Right renal cortex interstitium (tissue), 3 donors: ENCODE results near the gene CCDC106. TPM values are rescaled to one million over a fixed set of nuclear protein-coding genes. Genes with fewer than 3 reads are reported as not detected.
A peak's percentile ranks its signal among the peaks of the same experiment; 100 is the strongest.

Experiments
- DNase-seq, 3 donors: peaks; one replicate each; pipeline ENCODE4 v3.0.0-alpha.2; 2013; ENCODE audit warnings: low read depth in 3 of 3, low spot score in 2 of 3
- polyA plus RNA-seq, 3 donors: library from polyadenylated mRNA; unstranded; fragments of 120-200 nt; gene quantifications; one replicate each; pipeline ENCODE4 v1.2.1, GENCODE V29; 2013; ENCODE audit not compliant: insufficient read length in 3 of 3

The CCDC106 gene
- 10 to 100 TPM; 19.1 to 20.8 (median 20.8) TPM for polyA plus RNA-seq

DNA sequence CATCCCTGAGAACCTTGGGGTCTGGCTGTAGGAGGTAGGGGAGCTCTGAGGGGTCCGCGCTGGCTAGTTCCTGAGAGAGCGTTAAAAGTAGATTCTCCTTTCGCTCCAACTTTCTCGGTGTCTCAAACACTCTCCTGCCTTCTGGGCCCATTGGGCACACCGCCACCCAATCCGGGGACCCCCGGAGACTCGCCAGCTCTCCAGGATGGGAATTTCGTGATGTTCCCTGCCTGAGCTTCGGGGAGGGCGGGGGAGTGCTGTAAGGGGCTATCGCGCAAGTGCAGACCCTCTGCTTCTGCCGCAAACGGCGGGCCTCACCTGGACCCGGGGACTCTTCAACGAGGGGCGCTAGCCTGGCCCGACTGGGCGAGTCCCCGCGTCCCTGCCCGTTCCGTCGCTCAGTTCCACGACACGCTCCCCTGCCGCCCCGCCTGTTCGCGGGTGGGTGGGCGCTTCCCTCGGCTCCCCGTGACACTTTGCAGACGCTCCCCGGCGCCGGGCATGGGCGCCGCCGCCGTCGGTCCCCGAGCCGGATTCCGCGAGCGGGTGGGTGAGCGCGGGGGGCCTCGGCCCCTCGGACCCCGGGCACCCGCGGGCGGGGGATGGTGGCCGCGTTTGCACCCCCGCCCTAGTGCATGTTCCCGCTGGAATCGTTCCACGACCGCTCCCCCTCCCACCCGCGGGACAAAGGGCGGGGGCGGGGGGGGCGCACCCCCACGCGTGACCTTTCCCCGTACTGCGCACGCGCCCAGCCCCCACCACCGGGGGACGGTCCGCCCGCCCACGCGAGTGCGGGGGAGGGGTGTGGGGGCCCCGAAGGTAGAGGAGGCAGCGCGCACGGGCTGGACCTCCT is at the start of gene CCDC106:
CCDC106 (plus strand) TSS at position 481 of the 853 bp plus-strand sequence. CDS start 835 bp downstream, outside the sequence.
- DNase-seq, result no peak

DNA sequence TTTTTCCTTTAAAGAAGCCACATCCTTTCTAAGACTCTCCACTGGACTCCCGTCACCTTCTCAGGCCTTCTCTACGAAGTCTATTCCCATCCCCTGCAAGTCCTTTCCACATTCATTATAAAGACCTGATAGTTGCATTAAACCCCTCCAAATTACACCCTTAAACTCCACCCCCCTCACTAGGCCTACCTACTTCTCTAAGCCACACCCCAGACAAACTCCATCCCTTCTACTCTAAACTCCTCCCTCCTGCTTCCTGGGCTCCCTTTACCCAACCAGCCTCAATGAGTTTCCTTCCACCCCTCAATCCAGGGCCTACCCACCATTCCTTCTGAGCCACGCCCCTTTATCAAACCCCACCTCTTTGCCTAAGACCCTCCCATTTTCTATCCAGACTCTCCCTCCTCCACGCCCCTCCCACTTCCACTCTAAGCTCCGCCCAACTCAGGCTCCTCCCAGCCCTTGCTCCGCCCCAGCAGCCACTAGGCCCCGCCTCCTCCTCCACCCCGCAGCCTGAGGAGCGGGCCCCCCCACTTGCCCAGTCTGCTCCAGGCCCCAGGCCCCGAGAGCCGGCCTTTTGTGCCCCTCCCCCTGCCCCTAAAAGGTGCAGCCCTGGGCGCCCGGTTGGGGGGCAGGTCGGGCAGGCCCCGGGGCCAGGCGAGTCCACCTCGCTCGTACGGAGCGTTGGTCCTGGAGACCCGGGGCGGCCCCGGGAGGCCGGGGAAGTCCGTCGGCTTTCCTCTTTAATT is 49.1 kb upstream of the CCDC106 start:
- DNase-seq, result peak in 1 of 3 donors; percentile 81

DNA sequence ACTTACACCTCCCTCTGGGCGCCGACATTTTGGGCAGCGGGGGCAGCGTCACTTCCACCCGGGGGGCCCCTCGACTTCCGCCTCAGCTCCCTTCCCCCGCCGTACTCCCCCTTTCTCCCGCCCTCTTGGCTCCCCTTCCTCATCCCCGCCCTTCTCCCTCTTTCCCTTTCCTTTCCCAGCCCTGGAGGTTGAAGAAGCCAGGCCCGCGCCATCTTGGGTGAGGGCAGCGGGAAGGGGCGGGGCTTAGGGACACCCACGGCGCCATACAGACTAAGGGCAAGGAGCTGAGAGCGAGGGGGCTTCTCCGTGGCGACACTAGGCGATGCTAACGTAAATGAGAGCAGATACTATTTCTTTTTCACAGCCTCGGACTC is 48.6 kb upstream of the CCDC106 start, which contains the start of gene FIZ1:
FIZ1 (minus strand) TSS at position 50 of the 374 bp plus-strand sequence. CDS start 1,652 bp downstream, outside the sequence.
- DNase-seq, result peak; percentile 99 to 100 (median 99)

DNA sequence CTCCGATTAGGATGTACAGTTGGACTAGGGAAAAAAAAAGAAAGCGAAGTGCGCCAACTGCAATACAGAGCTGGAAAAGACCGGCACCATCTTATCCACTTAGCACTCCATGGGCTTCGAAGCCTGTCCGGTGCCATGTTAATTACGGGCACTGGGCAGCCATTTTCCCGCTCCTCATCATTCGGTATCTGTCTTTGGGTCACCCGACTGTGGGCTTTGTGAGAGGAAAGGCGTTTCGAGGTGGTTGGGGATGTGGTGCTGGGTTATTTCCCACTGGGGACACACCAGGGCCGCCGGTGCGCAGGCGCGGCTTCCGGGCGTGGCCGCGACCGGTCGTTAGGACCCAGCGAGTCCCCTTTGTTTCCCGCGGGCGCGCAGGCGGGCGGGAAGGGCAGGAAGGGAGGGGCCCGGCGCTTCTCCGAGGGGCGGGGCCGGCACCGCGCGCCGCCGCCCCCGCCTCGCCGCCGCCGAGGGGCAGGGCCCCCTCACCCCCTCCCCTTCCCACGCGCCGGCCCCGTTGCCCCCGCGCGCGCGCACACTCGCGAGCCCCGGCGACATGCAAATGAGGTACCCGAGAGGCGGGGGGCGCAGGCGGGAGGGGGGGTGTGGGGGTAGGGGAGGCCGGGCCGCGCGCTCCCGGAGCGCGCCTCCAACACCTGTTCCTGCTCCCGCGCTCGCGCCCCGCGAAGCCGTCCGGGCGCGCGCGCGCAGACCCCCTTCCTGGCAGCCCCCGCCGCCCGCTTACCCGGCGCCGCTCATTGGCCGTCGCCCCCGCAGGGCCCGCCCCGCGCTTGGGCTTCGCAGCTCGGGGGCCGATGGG is 48.0 kb upstream of the CCDC106 start, which contains the start of gene ZNF524:
ZNF524 (plus strand) TSS at position 447 of the 820 bp plus-strand sequence. CDS start 1,825 bp downstream, outside the sequence.
- peak in 2 of 3 donors; percentile 93 to 98 for DNase-seq

DNA sequence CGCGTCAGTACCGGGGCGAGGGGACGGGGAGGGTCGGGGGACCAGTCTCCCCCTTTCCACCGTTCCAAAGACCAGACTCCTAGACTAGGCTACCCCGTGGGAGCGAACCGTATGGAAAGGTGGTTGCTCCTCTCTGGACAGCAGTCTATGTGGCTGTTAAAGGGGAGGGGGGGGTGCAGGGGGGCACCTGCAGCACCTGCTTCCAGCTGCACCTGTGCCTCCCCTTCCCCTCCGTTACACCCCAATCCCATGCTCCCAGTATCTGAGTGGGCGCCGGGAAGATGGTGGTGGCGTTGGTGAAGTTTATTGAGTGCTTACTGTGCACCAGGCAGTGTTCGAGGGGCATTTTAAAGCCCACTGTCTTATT is 47.4 kb upstream of the CCDC106 start:
- DNase-seq, result no peak

DNA sequence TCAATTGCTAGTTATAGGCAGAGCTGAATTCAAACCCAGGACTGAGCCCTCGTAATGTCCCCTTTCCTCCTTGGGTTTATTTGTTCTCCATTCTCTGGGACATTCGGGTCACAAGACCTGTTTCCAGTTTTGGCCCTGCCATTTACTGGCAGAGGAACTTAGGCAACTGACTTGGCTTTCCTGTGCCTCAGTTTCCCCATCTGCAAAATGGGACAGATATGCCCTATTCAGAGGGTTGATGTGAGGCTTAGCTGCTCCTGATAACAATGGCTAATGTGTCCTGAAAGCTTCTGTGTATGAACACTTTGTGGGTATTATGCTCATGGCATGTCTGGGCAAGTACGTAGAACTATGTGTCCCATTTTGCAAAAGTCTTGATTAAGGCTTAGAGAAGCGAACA is 46.9 kb upstream of the CCDC106 start:
- no peak for DNase-seq

DNA sequence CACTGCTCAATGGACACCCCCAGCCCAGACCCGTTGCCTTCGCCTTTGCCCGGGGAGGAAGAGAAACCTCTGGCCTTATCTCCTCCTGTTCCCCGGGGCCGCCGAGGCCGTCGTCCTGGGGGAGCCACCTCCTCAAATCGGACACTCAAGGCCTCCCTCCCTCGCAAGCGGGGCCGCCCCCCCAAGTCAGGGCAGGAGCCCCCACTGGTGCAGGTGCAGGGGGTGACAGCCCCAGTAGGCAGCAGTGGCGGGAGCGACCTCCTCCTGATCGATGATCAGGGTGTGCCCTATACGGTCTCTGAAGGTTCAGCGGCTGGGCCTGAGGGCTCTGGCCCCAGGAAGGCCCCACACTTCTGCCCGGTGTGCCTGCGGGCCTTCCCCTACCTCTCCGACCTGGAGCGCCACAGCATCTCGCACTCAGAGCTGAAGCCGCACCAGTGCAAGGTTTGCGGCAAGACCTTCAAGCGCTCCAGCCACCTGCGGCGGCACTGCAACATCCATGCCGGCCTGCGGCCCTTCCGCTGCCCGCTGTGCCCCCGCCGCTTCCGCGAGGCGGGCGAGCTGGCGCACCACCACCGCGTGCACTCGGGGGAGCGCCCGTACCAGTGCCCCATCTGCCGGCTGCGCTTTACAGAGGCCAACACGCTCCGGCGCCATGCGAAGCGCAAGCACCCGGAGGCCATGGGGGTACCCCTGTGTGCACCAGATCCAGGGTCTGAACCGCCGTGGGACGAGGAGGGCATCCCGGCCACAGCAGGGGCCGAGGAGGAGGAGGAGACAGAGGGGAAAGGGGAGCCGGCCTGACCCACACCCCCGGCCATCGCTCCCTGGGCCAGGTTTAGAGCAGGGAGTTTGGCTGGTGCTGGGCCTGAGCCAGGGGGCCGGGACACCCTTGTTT is 45.7 kb upstream of the CCDC106 start:
- DNase-seq, result no peak

DNA sequence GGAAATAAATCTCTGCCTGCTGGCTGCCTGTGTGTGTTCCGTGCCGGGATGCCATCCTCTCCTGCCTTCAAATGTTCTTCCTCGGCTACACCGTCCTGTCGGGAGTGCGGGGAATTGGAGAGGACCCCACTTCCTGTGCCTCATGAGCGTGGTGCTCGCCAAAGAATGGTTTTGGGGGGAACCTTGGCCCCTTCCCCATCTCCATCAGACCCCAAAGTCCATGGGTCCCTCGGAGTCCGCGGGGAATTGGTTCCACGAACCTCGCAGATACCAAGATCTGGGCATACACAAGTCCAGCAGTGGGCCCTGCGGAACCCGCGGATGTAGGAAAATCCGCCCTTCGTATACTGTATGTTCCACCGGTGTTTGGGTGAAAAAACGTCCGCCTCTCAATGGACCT is 44.9 kb upstream of the CCDC106 start:
- no peak for DNase-seq

DNA sequence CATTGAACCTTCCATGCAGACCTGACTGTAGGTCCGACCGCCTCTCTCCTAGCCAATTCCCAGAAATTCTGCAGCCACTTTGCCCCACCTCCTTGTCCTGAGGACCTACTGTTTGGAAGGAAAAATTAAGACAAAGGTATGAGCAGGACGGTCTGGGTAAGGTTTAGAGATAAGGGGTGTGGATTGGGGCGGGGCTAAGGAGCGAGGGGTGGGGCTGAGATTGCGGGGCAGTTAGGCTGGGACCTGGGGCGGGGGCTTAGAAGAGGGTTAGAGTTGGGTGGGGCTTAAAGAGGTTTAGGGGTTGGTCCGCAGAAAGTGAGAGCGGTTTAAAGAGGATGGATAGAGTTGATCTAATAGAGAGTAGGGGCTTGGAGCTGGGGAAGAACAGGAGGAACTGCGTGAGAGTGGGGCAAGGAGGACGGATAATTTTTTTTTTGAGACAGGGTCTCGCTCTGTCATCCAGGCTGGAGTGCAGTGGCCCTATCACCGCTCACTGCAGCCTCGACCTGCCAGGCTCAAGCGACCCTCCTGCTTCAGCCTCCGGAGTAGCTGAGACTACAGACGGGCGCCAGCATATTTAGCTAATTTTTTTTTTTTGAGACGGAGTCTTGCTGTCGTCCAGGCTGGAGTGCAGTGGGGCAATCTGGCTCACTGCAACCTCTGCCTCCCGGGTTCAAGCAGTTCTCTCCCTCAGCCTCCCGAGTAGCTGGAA is 44.3 kb upstream of the CCDC106 start:
- no peak for DNase-seq

DNA sequence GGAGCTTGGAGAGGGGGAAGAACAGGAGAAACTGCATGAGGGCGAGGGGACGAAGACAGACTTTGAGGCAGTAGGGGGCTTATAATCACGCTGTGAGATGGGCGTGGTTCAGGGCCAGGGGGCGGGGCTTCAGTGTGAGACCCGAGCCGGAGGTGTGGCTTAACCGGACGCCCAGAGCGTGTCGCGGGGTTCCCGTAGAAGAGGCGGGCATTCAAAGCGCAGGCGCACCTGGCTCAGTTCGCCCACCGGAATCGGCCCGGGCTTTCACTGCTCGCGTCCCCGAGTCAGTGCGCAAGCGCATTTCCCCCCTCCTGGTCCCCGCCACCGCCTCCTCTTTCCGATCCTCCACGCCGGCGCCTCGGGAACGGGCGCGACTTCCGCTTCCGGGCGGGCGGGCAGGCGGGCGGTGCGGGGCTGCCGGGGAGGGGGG is 42.8 kb upstream of the CCDC106 start:
- peak in 2 of 3 donors; percentile 90 to 95 for DNase-seq

DNA sequence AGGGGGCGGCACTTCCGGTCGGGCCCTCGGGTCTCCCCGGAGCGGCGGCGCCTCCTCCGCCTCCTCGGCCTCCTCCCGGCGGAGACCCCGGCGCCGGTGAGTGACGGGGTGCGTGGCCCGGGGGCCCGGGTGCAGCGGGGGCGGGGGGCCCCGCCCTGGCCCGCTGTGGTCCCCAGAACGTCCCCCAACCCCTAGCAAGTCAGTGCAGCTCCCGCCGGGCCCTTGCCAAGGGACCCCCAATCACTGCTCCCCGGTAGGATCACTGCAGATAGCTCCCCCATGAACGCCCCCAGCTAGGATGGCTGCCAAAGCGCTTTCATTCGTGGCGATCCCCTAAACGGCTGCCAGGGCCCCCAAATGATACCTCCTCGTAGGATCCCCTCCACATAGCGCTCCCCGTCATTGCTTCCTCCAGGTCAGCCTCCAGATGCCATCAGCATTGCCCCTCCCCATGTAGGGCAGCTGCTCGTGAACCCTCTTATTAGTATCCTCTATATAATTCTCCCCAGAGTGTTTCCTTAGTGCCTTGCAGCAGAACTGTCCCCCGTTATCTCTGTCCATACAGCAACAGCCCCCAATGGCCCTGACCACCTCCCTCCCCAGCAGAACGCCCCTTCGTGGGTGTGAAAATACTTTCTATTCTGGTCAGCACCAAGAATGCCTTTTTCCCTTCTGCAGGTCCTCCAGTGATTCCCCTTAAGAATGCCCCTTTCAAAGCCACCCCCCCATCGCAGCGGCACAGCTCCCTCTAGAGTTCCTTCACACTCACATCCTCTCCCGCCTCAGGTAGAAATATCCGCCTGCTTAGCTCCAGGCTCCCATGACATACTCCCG is 42.2 kb upstream of the CCDC106 start, which contains the start of gene ZNF865:
ZNF865 (plus strand) TSS at position 11 of the 834 bp plus-strand sequence. CDS start 7,972 bp downstream, outside the sequence.
- DNase-seq, result peak in 2 of 3 donors; percentile 64 to 73

DNA sequence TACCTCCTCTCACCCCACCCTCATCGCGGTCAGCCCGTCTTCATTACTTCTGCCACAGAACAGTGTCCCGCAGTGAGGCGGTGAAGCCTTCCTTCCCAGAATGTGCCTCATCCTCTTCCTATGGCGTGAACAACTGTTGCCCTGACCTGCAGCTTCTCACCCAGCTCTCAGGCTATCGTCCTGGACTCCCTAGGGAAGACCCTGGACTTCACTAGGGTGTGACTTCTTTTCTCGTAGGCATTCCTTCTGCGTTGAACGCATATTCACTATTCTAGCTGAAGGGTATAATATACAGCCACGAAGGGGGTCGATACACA is 41.6 kb upstream of the CCDC106 start:
- DNase-seq, result no peak

DNA sequence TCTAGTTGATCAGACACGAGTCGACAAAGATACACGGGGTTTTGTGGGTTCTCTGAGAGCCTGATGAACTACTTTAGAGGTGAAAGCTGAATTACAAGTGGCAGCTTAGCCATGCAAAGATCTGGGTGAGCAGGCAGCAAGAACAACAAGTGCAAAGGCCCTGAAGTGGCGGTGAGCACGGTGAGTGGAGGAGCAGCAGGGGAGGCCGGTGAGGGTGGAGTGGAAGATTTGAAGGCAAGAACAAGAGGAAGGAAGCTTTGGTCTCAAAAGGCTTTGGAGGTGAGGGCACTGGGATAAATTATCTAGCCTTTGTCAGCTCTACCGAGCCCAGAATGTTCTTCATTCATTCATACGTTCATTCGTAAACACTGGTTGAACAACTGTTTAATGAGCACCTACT is 41.2 kb upstream of the CCDC106 start:
- no peak for DNase-seq

DNA sequence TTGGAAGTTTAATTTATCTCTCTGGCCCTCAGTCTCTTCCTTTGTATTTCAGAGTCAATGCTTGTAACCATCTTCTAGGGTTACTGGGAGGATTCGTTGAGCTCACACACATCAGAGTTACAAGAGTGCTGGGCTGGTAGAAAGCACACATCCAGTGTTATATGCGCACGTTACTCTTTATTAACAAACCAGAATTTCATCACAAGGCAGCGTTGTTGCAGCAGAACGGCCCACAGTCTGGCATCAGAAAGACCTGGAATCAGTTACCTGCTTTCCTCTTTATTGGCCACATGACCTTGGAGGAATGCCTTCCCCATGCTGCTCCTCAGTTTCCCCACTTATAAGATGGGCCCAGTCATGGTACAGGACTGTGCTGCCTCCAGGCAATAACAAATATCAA is 38.7 kb upstream of the CCDC106 start:
- no peak for DNase-seq

DNA sequence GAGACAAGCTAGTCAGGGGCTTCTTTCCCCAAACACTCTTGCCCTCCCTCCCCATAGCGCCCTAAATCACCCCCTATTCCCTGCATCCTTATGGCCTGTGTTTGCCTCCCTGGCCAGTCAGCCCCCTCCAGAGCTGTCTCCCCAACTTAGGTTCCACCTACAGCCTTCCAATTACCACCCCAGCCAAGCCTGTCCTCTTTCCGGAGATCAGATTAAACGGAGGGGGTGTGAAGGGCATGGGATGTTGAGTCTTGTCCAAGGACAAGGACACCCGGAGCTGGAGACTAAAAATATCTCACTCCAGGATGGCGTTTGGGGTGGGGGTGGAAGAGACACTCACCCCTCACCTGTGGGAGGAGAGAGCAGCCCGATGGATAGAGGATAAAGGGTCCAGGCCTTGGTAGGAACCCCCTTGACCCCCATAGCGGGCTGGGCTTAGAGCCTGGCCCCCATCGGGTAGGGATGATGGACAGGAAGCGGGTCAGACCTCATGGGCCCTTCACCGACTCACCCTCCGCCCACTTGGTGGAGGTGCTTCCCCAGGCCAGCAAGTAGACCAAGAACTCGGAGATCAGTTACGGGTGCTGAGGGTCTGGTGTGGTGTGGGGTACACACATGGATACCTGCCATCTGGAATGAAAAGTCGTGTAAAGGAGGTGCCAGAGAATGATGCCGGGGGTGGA is 36.6 kb upstream of the CCDC106 start:
- no peak for DNase-seq

DNA sequence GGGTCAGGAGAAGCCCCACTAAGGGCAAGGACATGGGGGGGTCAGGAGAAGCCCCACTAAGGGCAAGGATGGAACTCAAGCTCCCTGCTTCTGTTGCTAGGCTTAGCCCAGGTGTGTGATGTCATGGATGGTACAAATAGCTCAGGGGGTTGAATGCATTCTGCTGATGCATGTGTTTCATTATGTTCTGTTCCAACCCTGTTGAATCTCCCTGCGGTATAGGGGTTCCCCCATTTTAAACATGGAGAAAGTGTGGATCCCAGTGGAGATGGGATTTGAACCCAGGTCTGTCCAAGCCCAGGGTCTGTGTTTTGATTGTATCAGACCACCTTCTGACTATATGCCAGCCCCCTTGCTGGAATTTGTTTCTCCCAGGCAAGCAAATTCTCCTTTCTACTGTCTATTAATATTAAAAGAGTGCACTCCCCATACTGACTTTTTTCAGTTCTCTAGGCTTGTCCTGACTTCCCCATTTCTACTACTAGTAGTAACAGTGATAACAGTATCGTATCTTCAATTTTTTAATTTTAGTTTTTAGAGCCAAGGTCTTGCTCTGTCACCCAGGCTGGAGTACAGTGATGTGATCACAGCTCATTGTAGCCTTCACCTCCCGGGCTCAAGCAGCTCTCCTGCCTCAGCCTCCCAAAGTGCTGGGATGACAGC is 35.9 kb upstream of the CCDC106 start:
- no peak for DNase-seq

DNA sequence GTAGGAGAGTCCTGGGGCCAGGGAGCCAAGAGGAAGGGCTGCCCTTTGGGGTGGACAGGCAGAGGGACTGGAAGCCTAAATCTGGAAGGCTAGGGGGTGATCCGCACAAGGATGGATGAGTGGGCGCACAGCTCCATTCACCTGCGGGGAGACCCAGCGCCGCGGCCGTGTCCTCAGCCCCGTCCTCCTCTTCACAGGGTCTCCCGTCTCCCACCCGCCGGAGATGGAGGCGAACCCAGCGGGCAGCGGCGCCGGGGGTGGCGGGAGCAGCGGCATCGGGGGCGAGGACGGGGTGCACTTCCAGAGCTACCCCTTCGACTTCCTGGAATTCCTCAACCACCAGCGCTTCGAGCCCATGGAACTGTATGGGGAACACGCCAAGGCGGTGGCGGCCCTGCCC is 34.6 kb upstream of the CCDC106 start:
- no peak for DNase-seq
